ENCODE results near the gene EGFL7.
A peak's percentile ranks its signal among the peaks of the same experiment; 100 is the strongest.

Gene EGFL7

GRCh38 chr9:136670576-136671253 lies 8.0 kb downstream of the EGFL7 start:
- Histone ChIP-seq H3K4ac (ENCODE audit: low read depth in 1 of 2, low read length in 2 of 2) (no peak overlapping the region), H3K36me3 (ENCODE audit: control insufficient read depth in 1 of 2, insufficient read depth in 2 of 2, low read depth in 1 of 2, low read length in 2 of 2) (peaks cover 0 to 64% of the 10 kb centered on the region in 2 experiments), H3K79me1 (replicated peaks; ENCODE audit: low read length, poor library complexity, severe bottlenecking) (peaks cover 20% of the 10 kb centered on the region), H3K18ac (ENCODE audit: low read depth in 1 of 2, low read length in 2 of 2) (no peak overlapping the region), H3K4me3 (ENCODE audit: insufficient read depth in 1 of 2, low read depth in 1 of 2, low read length in 2 of 2) (no peak overlapping the region), H3K9ac (ENCODE audit: low read length) (no peak overlapping the region), H2AFZ (ENCODE audit: low read depth, low read length) (no peak overlapping the region), H3K27ac (ENCODE audit: low read length, poor library complexity, severe bottlenecking) (no peak overlapping the region), H2BK12ac (ENCODE audit: low read length in 2 of 2) (no peak overlapping the region), H4K8ac (ENCODE audit: low read length) (no peak overlapping the region), H3K4me1 (ENCODE audit: control insufficient read depth, insufficient read depth, low read depth, low read length) (peaks cover 80% of the 10 kb centered on the region), H2BK5ac (ENCODE audit: low read depth, low read length, poor library complexity, severe bottlenecking) (no peak overlapping the region), H3K23ac (ENCODE audit: low read length in 2 of 2) (no peak overlapping the region), H2AK5ac (ENCODE audit: low read length, severe bottlenecking) (no peak overlapping the region), H3K14ac (ENCODE audit: low read length in 2 of 2) (no peak overlapping the region), H2BK15ac (ENCODE audit: low read depth, poor library complexity, severe bottlenecking) (no peak overlapping the region), H3K4me2 (ENCODE audit: low read length, poor library complexity, severe bottlenecking) (no peak overlapping the region), H3K9me3 (ENCODE audit: control insufficient read depth, low read length) (no peaks in the 10 kb centered on the region), H3K27me3 (ENCODE audit: control insufficient read depth in 1 of 2, insufficient read depth in 1 of 2, low read length in 2 of 2) (peaks cover 0 to 39% of the 10 kb centered on the region in 2 experiments), H4K91ac (ENCODE audit: low read length) (no peak overlapping the region), H2BK120ac (ENCODE audit: low read depth, low read length) (no peak overlapping the region)
- 93% methylated on average over 36 of the region's 36 CpGs for WGBS
- DNase-seq, result no peak

DNA sequence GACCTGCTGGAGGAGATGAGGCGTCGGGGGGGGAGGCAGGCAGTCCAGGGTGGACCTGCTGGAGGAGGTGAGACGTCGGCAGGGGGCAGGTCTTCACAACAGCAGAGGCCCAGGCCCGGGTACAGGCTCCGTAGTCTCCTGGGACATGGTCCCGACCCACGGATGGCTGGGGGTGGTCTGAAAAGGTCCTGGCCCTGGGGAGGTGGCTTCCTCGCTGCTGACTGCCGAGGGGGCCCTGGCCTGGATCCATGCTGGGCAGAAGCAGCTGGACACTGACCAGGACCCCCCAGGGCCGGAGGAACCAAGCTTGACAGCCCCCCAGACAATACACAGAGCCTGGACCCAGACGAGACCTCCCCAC lies 8.5 kb downstream of the EGFL7 start:
- Histone ChIP-seq H3K4ac (ENCODE audit: low read depth in 1 of 2, low read length in 2 of 2) (no peak overlapping the region), H3K9ac (ENCODE audit: low read length) (no peak overlapping the region), H4K91ac (ENCODE audit: low read length) (no peak overlapping the region), H2BK15ac (ENCODE audit: low read depth, poor library complexity, severe bottlenecking) (no peak overlapping the region), H2BK12ac (ENCODE audit: low read length in 2 of 2) (no peak overlapping the region), H3K79me1 (replicated peaks; ENCODE audit: low read length, poor library complexity, severe bottlenecking) (peaks cover 20% of the 10 kb centered on the region), H3K23ac (ENCODE audit: low read length in 2 of 2) (no peak overlapping the region), H3K4me2 (ENCODE audit: low read length, poor library complexity, severe bottlenecking) (no peak overlapping the region), H2AK5ac (ENCODE audit: low read length, severe bottlenecking) (no peak overlapping the region), H2AFZ (ENCODE audit: low read depth, low read length) (no peak overlapping the region), H3K18ac (ENCODE audit: low read depth in 1 of 2, low read length in 2 of 2) (no peak overlapping the region), H3K36me3 (ENCODE audit: control insufficient read depth in 1 of 2, insufficient read depth in 2 of 2, low read depth in 1 of 2, low read length in 2 of 2) (peaks cover 1 to 69% of the 10 kb centered on the region in 2 experiments), H3K27me3 (ENCODE audit: control insufficient read depth in 1 of 2, insufficient read depth in 1 of 2, low read length in 2 of 2) (peaks cover 0 to 39% of the 10 kb centered on the region in 2 experiments), H4K8ac (ENCODE audit: low read length) (no peak overlapping the region), H2BK5ac (ENCODE audit: low read depth, low read length, poor library complexity, severe bottlenecking) (no peak overlapping the region), H3K27ac (ENCODE audit: low read length, poor library complexity, severe bottlenecking) (no peak overlapping the region), H3K14ac (ENCODE audit: low read length in 2 of 2) (no peak overlapping the region), H2BK120ac (ENCODE audit: low read depth, low read length) (no peak overlapping the region), H3K9me3 (ENCODE audit: control insufficient read depth, low read length) (no peaks in the 10 kb centered on the region), H3K4me1 (ENCODE audit: control insufficient read depth, insufficient read depth, low read depth, low read length) (peaks cover 80% of the 10 kb centered on the region), H3K4me3 (ENCODE audit: insufficient read depth in 1 of 2, low read depth in 1 of 2, low read length in 2 of 2) (no peak overlapping the region)
- 55% methylated on average over 8 of the region's 12 CpGs for WGBS
- DNase-seq, result no peak

DNA sequence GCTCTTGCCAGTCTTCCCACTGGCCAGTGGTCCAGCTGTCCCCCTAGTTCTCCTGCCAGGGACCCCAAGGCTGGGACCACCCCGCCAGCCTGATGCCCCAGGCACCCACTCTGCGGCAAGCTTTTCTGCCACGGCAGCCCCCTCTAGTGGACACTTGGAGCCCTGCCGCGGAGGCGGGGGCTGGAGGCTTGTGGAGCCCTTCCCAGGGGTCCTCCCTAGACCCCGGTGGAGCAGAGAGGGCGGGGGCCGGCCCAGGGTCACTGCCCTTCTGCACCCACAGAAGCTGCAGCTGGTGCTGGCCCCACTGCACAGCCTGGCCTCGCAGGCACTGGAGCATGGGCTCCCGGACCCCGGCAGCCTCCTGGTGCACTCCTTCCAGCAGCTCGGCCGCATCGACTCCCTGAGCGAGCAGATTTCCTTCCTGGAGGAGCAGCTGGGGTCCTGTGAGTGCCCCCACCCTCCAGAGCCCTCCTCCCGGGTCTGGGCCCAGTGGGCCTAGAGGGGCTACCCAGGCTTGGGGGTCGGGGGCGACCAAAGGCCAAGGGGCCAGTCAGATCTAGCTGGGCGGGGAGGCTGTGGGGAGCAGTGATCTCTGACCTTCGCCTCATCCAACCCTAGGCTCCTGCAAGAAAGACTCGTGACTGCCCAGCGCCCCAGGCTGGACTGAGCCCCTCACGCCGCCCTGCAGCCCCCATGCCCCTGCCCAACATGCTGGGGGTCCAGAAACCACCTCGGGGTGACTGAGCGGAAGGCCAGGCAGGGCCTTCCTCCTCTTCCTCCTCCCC lies 9.1 kb downstream of the EGFL7 start:
- Histone ChIP-seq H3K36me3 (ENCODE audit: control insufficient read depth in 1 of 2, insufficient read depth in 2 of 2, low read depth in 1 of 2, low read length in 2 of 2) (peaks cover 5 to 75% of the 10 kb centered on the region in 2 experiments), H2AK5ac (ENCODE audit: low read length, severe bottlenecking) (no peak overlapping the region), H3K4ac (ENCODE audit: low read depth in 1 of 2, low read length in 2 of 2) (no peak overlapping the region), H3K4me2 (ENCODE audit: low read length, poor library complexity, severe bottlenecking) (no peak overlapping the region), H3K4me1 (ENCODE audit: control insufficient read depth, insufficient read depth, low read depth, low read length) (peaks cover 75% of the 10 kb centered on the region), H4K8ac (ENCODE audit: low read length) (no peak overlapping the region), H2BK12ac (ENCODE audit: low read length in 2 of 2) (no peak overlapping the region), H2BK15ac (ENCODE audit: low read depth, poor library complexity, severe bottlenecking) (no peak overlapping the region), H3K23ac (ENCODE audit: low read length in 2 of 2) (no peak overlapping the region), H2BK120ac (ENCODE audit: low read depth, low read length) (no peak overlapping the region), H3K18ac (ENCODE audit: low read depth in 1 of 2, low read length in 2 of 2) (no peak overlapping the region), H2BK5ac (ENCODE audit: low read depth, low read length, poor library complexity, severe bottlenecking) (no peak overlapping the region), H3K79me1 (replicated peaks; ENCODE audit: low read length, poor library complexity, severe bottlenecking) (peaks cover 20% of the 10 kb centered on the region), H3K9me3 (ENCODE audit: control insufficient read depth, low read length) (no peaks in the 10 kb centered on the region), H2AFZ (ENCODE audit: low read depth, low read length) (no peak overlapping the region), H3K4me3 (ENCODE audit: insufficient read depth in 1 of 2, low read depth in 1 of 2, low read length in 2 of 2) (no peak overlapping the region), H3K27me3 (ENCODE audit: control insufficient read depth in 1 of 2, insufficient read depth in 1 of 2, low read length in 2 of 2) (peaks cover 0 to 35% of the 10 kb centered on the region in 2 experiments), H4K91ac (ENCODE audit: low read length) (no peak overlapping the region), H3K27ac (ENCODE audit: low read length, poor library complexity, severe bottlenecking) (no peak overlapping the region), H3K14ac (ENCODE audit: low read length in 2 of 2) (no peak overlapping the region), H3K9ac (ENCODE audit: low read length) (no peak overlapping the region)
- DNase-seq, result no peak
- WGBS, result 65% methylated on average over 27 of the region's 27 CpGs

GRCh38 chr9:136672431-136673087 lies 9.8 kb downstream of the EGFL7 start:
- H4K8ac ChIP-seq (ENCODE audit: low read length), result peak overlapping the region; percentile 28
- no peak overlapping the region for H2BK5ac ChIP-seq (ENCODE audit: low read depth, low read length, poor library complexity, severe bottlenecking)
- H3K9me3 ChIP-seq (ENCODE audit: control insufficient read depth, low read length), result no peaks in the 10 kb centered on the region
- no peak overlapping the region for H4K91ac ChIP-seq (ENCODE audit: low read length)
- H3K27ac ChIP-seq (ENCODE audit: low read length, poor library complexity, severe bottlenecking), result no peak overlapping the region
- H2AFZ ChIP-seq (ENCODE audit: low read depth, low read length), result no peak overlapping the region
- WGBS, result 89% methylated on average over 12 of the region's 14 CpGs
- H3K4ac ChIP-seq (ENCODE audit: low read depth in 1 of 2, low read length in 2 of 2), result no peak overlapping the region
- H3K4me1 ChIP-seq (ENCODE audit: control insufficient read depth, insufficient read depth, low read depth, low read length), result peaks cover 68% of the 10 kb centered on the region
- no peak overlapping the region for H2AK5ac ChIP-seq (ENCODE audit: low read length, severe bottlenecking)
- no peak overlapping the region for H3K4me2 ChIP-seq (ENCODE audit: low read length, poor library complexity, severe bottlenecking)
- DNase-seq, result no peak
- H3K14ac ChIP-seq (ENCODE audit: low read length in 2 of 2), result no peak overlapping the region
- peaks cover 22% of the 10 kb centered on the region for H3K79me1 ChIP-seq (replicated peaks; ENCODE audit: low read length, poor library complexity, severe bottlenecking)
- peaks cover 0 to 27% of the 10 kb centered on the region in 2 experiments for H3K27me3 ChIP-seq (ENCODE audit: control insufficient read depth in 1 of 2, insufficient read depth in 1 of 2, low read length in 2 of 2)
- H3K18ac ChIP-seq (ENCODE audit: low read depth in 1 of 2, low read length in 2 of 2), result no peak overlapping the region
- H3K23ac ChIP-seq (ENCODE audit: low read length in 2 of 2), result no peak overlapping the region
- H2BK120ac ChIP-seq (ENCODE audit: low read depth, low read length), result no peak overlapping the region
- no peak overlapping the region for H2BK12ac ChIP-seq (ENCODE audit: low read length in 2 of 2)
- H2BK15ac ChIP-seq (ENCODE audit: low read depth, poor library complexity, severe bottlenecking), result no peak overlapping the region
- no peak overlapping the region for H3K9ac ChIP-seq (ENCODE audit: low read length)
- peaks cover 5 to 82% of the 10 kb centered on the region in 2 experiments for H3K36me3 ChIP-seq (ENCODE audit: control insufficient read depth in 1 of 2, insufficient read depth in 2 of 2, low read depth in 1 of 2, low read length in 2 of 2)
- no peak overlapping the region for H3K4me3 ChIP-seq (ENCODE audit: insufficient read depth in 1 of 2, low read depth in 1 of 2, low read length in 2 of 2)

Data from mesenchymal stem cell (in vitro differentiated cells and primary cell).